C1 segment of cervical spinal cord (tissue), 14 donors: ENCODE results near the gene LIPF.
"Not testable (repeated sequence)": the region's sequence is repeated elsewhere in the genome, so short reads cannot be mapped to it uniquely, and the experiment has no call there.

Source experiments
- DNase-seq, 14 donors: peaks; one replicate each; lab custom pipeline; 2025; lab: John Stamatoyannopoulos, UW

The LIPF gene, protein sequence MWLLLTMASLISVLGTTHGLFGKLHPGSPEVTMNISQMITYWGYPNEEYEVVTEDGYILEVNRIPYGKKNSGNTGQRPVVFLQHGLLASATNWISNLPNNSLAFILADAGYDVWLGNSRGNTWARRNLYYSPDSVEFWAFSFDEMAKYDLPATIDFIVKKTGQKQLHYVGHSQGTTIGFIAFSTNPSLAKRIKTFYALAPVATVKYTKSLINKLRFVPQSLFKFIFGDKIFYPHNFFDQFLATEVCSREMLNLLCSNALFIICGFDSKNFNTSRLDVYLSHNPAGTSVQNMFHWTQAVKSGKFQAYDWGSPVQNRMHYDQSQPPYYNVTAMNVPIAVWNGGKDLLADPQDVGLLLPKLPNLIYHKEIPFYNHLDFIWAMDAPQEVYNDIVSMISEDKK

GRCh38 chr10:88664142-88664541, at the start of gene LIPF:
TSS of gene LIPF (plus strand) at chr10:88664442. CDS start at chr10:88667298, 2,856 bp downstream.
- DNase-seq: no peak

- DNase-seq: no peak
Measured at GRCh38 chr10:88616250-88616977, 47.8 kb upstream of the LIPF start.

GRCh38 chr10:88617772-88618300, 46.4 kb upstream of the LIPF start:
- DNase-seq: no peak

DNA sequence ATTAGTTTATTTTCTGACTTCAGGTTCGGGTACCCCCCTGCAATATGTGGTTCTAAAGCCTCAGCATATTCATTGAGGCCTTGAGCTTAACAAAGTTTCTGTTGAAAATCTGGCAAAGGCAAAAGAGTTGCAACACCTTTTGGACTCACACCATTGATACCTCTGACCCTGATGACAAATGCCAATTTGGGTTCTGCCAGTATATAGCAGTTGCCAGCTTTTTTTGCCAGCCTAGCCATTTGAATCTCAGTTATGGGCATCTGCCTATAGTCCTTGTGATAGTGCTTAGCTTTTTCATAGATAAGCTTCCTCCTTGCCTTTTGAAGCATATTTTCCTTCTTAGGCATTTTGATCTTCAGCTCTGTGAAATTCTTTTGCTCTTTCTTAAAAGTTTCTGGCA, 45.7 kb upstream of the LIPF start:
- no peak for DNase-seq

- no peak for DNase-seq
Measured at GRCh38 chr10:88620441-88620840, 43.8 kb upstream of the LIPF start.

- no peak for DNase-seq
Measured at GRCh38 chr10:88623835-88624234, 40.4 kb upstream of the LIPF start.

- no peak for DNase-seq
Measured at GRCh38 chr10:88624840-88625239, 39.4 kb upstream of the LIPF start.

GRCh38 chr10:88640186-88640585, 24.1 kb upstream of the LIPF start:
- DNase-seq: no peak

DNA sequence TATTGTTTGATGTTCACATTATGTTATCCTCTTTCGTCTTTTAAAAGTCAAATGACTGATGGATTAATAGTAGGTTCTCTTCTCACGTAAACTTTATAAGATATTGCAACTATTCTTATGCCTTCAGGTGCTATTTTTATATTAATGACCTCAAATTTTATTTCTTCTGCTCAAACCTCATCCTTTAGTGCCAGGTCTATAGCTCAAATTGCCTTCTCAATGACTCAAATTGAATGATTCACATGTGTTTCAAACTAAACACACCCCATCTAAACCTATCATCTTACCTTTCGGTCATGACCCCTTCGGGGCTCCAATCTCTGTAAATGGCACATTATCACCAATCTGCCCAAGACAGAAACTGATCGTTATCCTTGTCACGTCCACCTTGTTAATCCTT, 22.0 kb upstream of the LIPF start:
- no peak for DNase-seq

GRCh38 chr10:88642963-88643362, 21.3 kb upstream of the LIPF start:
- no peak for DNase-seq

GRCh38 chr10:88647061-88647615, 17.1 kb upstream of the LIPF start:
- DNase-seq: no peak

DNA sequence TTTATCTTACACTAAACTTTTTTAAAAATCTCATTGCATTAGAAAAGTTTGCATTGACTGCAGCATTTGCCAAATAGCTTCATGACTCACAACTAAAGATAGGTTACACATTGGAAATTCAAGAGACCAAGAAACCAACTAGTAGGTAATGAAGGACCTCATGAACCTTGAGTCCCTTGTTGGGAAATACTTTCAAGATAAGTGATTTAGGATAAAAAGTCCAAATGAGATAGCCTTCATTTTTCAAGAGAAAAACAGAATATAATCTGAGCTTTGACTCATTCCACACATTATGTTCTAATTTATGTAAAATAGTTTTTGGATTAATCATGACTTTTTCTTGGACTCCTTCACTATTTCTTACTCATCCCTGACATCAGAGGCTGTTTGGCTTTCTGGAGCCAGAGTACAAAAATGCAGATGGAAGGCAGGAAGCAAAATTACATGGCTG, 13.1 kb upstream of the LIPF start:
- DNase-seq: no peak

- no peak for DNase-seq
Measured at GRCh38 chr10:88652616-88653015, 11.6 kb upstream of the LIPF start.

DNA sequence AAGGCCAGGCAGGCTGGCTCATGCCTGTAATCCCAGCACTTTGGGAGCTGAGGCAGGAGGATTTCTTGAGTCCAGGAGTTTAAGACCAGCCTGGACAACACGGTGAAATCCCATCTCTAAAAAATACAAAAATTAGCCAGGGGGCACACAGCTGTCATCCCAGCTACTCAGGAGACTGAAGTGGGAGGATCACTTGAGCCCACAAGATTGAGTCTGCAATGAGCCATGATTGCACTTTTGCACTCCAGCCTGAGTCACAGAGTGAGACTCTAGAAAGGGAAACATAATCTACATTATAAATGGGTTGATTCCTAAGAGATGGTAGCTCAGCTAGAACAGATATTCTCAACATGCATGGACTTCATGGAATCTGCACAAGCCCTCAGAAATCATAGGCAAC, 6.3 kb upstream of the LIPF start:
- DNase-seq: no peak

GRCh38 chr10:88659725-88660597, 4.3 kb upstream of the LIPF start:
- no peak for DNase-seq

DNA sequence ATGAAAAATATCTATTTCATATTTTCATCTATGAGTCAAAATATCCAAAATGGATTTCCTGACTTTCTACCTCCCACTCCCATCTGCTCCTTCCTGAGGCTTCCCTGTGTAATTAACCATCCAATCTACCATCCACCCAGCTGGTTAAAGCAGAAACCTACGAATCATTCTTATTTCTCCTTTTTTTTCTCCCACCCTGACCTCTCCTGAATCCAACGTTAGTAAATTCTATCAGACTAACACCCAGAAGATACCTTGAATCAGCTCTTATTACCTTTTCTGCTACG, 3.7 kb upstream of the LIPF start:
- DNase-seq: no peak

GRCh38 chr10:88661018-88661417, 3.2 kb upstream of the LIPF start:
- no peak for DNase-seq

DNA sequence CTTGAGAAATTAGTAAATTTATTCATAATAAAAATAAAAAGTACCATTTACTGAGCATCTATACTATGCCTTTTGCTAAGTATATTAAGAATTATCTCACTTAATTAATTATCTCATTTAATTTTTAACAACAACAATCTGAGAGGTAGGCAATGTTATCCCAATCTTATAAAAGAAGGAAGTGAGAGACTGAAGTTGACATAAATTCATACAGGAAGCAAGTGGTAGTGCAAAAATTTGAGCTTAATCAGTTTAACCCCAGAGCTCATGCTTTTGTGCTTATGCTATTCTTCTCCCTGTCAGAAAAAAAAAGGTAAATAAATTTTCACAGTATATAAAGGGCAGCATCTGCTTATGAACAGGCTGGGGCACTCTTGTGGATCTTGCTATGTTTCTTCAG, 2.7 kb upstream of the LIPF start:
- no peak for DNase-seq

GRCh38 chr10:88663153-88663552, 1.1 kb upstream of the LIPF start:
- DNase-seq: not testable (repeated sequence)

- no peak for DNase-seq
Measured at GRCh38 chr10:88668465-88668864, 4.2 kb downstream of the LIPF start.

GRCh38 chr10:88670497-88670896, 6.3 kb downstream of the LIPF start:
- DNase-seq: no peak

GRCh38 chr10:88672041-88672440, 7.8 kb downstream of the LIPF start:
- DNase-seq: no peak
